Loucy (cell line): ENCODE data around the gene OR6C70.
A peak's percentile ranks its signal among the peaks of the same experiment; 100 is the strongest.

ENCODE experiments used
- H2AFZ ChIP-seq: fragments of 200-600 bp; sonication (generic); 2 replicates; pipeline ENCODE4 v1.6.0; 2016; ENCODE audit warnings: antibody characterized with exemption, mild to moderate bottlenecking, low read length, moderate library complexity
- H3F3A ChIP-seq: fragments of 200-600 bp; 2 replicates; pipeline ENCODE4 v1.6.0; 2016; ENCODE audit warnings: antibody characterized with exemption, low read depth, mild to moderate bottlenecking
- H3K27me3 ChIP-seq: fragments of 200-600 bp; sonication (generic); 2 replicates; pipeline ENCODE4 v1.6.1; 2014; ENCODE audit warnings: low read length, mild to moderate bottlenecking; ENCODE audit not compliant: insufficient read depth, poor library complexity, severe bottlenecking
- H3K36me3 ChIP-seq: fragments of 200-600 bp; sonication (generic); 2 replicates; pipeline ENCODE4 v1.6.1; 2016; ENCODE audit warnings: low read length; ENCODE audit not compliant: insufficient read depth
- H3K4me1 ChIP-seq: fragments of 200-600 bp; sonication (generic); 2 replicates; pipeline ENCODE4 v1.5.1; 2014; ENCODE audit warnings: low read length, mild to moderate bottlenecking; ENCODE audit not compliant: insufficient read depth, poor library complexity, severe bottlenecking
- H3K4me2 ChIP-seq: fragments of 200-600 bp; sonication (generic); 2 replicates; pipeline ENCODE4 v1.6.0; 2014; ENCODE audit warnings: antibody characterized with exemption, low read length, low read depth, mild to moderate bottlenecking; ENCODE audit not compliant: poor library complexity, severe bottlenecking
- H3K4me3 ChIP-seq: fragments of 200-600 bp; sonication (generic); 2 replicates; pipeline ENCODE4 v1.5.1; 2014; ENCODE audit warnings: low read length, mild to moderate bottlenecking, mixed read lengths; ENCODE audit not compliant: poor library complexity, severe bottlenecking
- H3K79me2 ChIP-seq: fragments of 200-600 bp; sonication (generic); 2 replicates; pipeline ENCODE4 v1.6.1; 2014; ENCODE audit warnings: low read length; ENCODE audit not compliant: insufficient read depth
- H3K9ac ChIP-seq: fragments of 200-600 bp; sonication (generic); 2 replicates; pipeline ENCODE4 v1.6.0; 2014; ENCODE audit warnings: mild to moderate bottlenecking, low read depth, low read length, moderate library complexity; ENCODE audit not compliant: poor library complexity, severe bottlenecking
- H3K9me2 ChIP-seq: fragments of 200-600 bp; sonication (generic); replicated peaks from 2 replicates; pipeline ENCODE4 v1.6.1; 2016; ENCODE audit warnings: low read depth, low read length, mixed read lengths
- H3K9me3 ChIP-seq: fragments of 200-600 bp; sonication (generic); 2 replicates; pipeline ENCODE4 v1.6.1; 2014; ENCODE audit warnings: mild to moderate bottlenecking, antibody characterized with exemption, low read length, low read depth; ENCODE audit not compliant: insufficient read depth
- H4K20me1 ChIP-seq: fragments of 200-600 bp; sonication (generic); 2 replicates; pipeline ENCODE4 v1.6.0; 2014; ENCODE audit warnings: antibody characterized with exemption, low read length, mild to moderate bottlenecking; ENCODE audit not compliant: insufficient read depth, poor library complexity, severe bottlenecking
- CTCF ChIP-seq: fragments of 200-600 bp; sonication (generic); conservative IDR thresholded peaks from 2 replicates; pipeline ENCODE4 v1.5.1; 2014; ENCODE audit warnings: mild to moderate bottlenecking, antibody characterized with exemption, low read length
- EZH2phosphoT487 ChIP-seq: fragments of 200-600 bp; IDR thresholded peaks from 2 replicates; pipeline ENCODE4 v1.6.1; 2018; ENCODE audit warnings: antibody characterized with exemption, mild to moderate bottlenecking, moderate library complexity, borderline replicate concordance

The OR6C70 gene

GRCh38 chr12:55499810-55500252 lies 29.9 kb upstream of the OR6C70 start:
- no peaks in the 10 kb centered on the region for H3K79me2 ChIP-seq
- H3K4me3 ChIP-seq = no peak overlapping the region
- no peak overlapping the region for H3K9ac ChIP-seq
- no peak overlapping the region for H3K4me2 ChIP-seq
- H3K27me3 ChIP-seq = no peaks in the 10 kb centered on the region
- no peaks in the 10 kb centered on the region for H3K9me3 ChIP-seq
- peak overlapping the region; percentile 34; the same call in 1 of the 2 replicates for H2AFZ ChIP-seq
- H3K4me1 ChIP-seq = no peaks in the 10 kb centered on the region
- no peaks in the 10 kb centered on the region for H3K9me2 ChIP-seq
- no peaks in the 10 kb centered on the region for H4K20me1 ChIP-seq
- no peaks in the 10 kb centered on the region for H3K36me3 ChIP-seq
- TF ChIP-seq EZH2phosphoT487 = no peak
- TF ChIP-seq CTCF = no peak
- no peaks in the 10 kb centered on the region for H3F3A ChIP-seq

- H3K4me1 ChIP-seq = no peaks in the 10 kb centered on the region
- no peak overlapping the region for H2AFZ ChIP-seq
- H3K27me3 ChIP-seq = no peaks in the 10 kb centered on the region
- H3K4me2 ChIP-seq = no peak overlapping the region
- H3K36me3 ChIP-seq = no peaks in the 10 kb centered on the region
- H3F3A ChIP-seq = no peaks in the 10 kb centered on the region
- H3K4me3 ChIP-seq = no peak overlapping the region
- H4K20me1 ChIP-seq = no peaks in the 10 kb centered on the region
- H3K9ac ChIP-seq = no peak overlapping the region
- no peaks in the 10 kb centered on the region for H3K9me2 ChIP-seq
- H3K9me3 ChIP-seq = no peaks in the 10 kb centered on the region
- no peaks in the 10 kb centered on the region for H3K79me2 ChIP-seq
- TF ChIP-seq EZH2phosphoT487 (no peak), CTCF (no peak)
These were observed 29.3 kb upstream of the OR6C70 start for GRCh38 chr12:55499231-55499630.

GRCh38 chr12:55495490-55495889 lies 25.6 kb upstream of the OR6C70 start:
- TF ChIP-seq CTCF (no peak), EZH2phosphoT487 (no peak)
- Histone ChIP-seq H3K9ac (no peak overlapping the region), H3K9me2 (no peaks in the 10 kb centered on the region), H3K36me3 (no peaks in the 10 kb centered on the region), H4K20me1 (no peaks in the 10 kb centered on the region), H3F3A (no peaks in the 10 kb centered on the region), H3K9me3 (no peaks in the 10 kb centered on the region), H2AFZ (no peak overlapping the region), H3K27me3 (no peaks in the 10 kb centered on the region), H3K79me2 (no peaks in the 10 kb centered on the region), H3K4me2 (no peak overlapping the region), H3K4me1 (no peaks in the 10 kb centered on the region), H3K4me3 (no peak overlapping the region)
